GM10266 (cell line): Measurements from ENCODE around the gene LARP4.
"Not testable (repeated sequence)": the region's sequence is repeated elsewhere in the genome, so short reads cannot be mapped to it uniquely, and the experiment has no call there.

Experiments used
- DNase-seq: peaks from one replicate; pipeline ENCODE4 v3.0.0; 2012; ENCODE audit errors: extremely low spot score
- CTCF ChIP-seq: IDR thresholded peaks from 2 replicates; pipeline ENCODE4 v1.5.1; 2012; ENCODE audit warnings: mild to moderate bottlenecking, low read depth; ENCODE audit not compliant: control insufficient read depth, insufficient read depth; ENCODE audit errors: missing control alignments

Gene LARP4

GRCh38 chr12:50419112-50419909, 18.6 kb downstream of the LARP4 start:
- DNase-seq, result no peak
- TF ChIP-seq CTCF, result no peak

GRCh38 chr12:50422855-50423254, 22.2 kb downstream of the LARP4 start:
- not testable (repeated sequence) for DNase-seq

- DNase-seq, result not testable (repeated sequence)
Observed at GRCh38 chr12:50423342-50423741, 22.7 kb downstream of the LARP4 start.

- no peak for DNase-seq
Observed at GRCh38 chr12:50425589-50426258, 25.0 kb downstream of the LARP4 start.

GRCh38 chr12:50431656-50432055, 31.0 kb downstream of the LARP4 start:
- not testable (repeated sequence) for DNase-seq

More at GRCh38 chr12:50425589-50426258, 25.0 kb downstream of the LARP4 start:
- TF ChIP-seq CTCF, result no peak

GRCh38 chr12:50440288-50440687, 39.6 kb downstream of the LARP4 start:
- no peak for TF ChIP-seq CTCF
- no peak for DNase-seq

GRCh38 chr12:50441763-50442162, 41.1 kb downstream of the LARP4 start:
- no peak for DNase-seq
- no peak for TF ChIP-seq CTCF

GRCh38 chr12:50442178-50442908, 41.7 kb downstream of the LARP4 start:
- peak; percentile 31 for DNase-seq
- no peak for TF ChIP-seq CTCF

GRCh38 chr12:50449671-50450070, 49.0 kb downstream of the LARP4 start:
- DNase-seq, result not testable (repeated sequence)
